GM12878 (cell line): Measurements from ENCODE around the gene CCDC91. TPM values are rescaled to one million over a fixed set of nuclear protein-coding genes. Genes with fewer than 3 reads are reported as not detected.
"Not testable (repeated sequence)": the region's sequence is repeated elsewhere in the genome, so short reads cannot be mapped to it uniquely, and the experiment has no call there.

Experiments
- ATAC-seq: fragments of 200-7000 bp; cut with Tn5 transposase; 3 replicates; pipeline ENCODE4 v1.9.1; 2020; ENCODE audit warnings: mild to moderate bottlenecking, moderate library complexity
- BruUV-seq: library from RNA; stranded (reverse); fragments of 400-500 nt; replicated peaks from 2 replicates; lab custom pipeline; 2021; lab: Mats Ljungman, UMichigan
- CTCF ChIA-PET: fragments of 300-600 bp; sonication (Branson Sonifier 250); formaldehyde crosslinking; extraction: SDS; loops from one replicate; lab custom pipeline; 2021; ENCODE audit warnings: inconsistent platforms; lab: Yijun Ruan, JAX
- POLR2A ChIA-PET: fragments of 350-600 bp; formaldehyde crosslinking; extraction: SDS; loops from one replicate; lab custom pipeline; 2021; ENCODE audit warnings: inconsistent platforms; lab: Charles Lee
- RAD21 ChIA-PET: fragments of 300-600 bp; sonication (Branson Sonifier 250); formaldehyde crosslinking; loops from one replicate; lab custom pipeline; 2023; ENCODE audit warnings: antibody characterized with exemption; ENCODE audit not compliant: unreplicated experiment; lab: Charles Lee
- SMC1A ChIA-PET: fragments of 300-600 bp; sonication (Branson Sonifier 250); formaldehyde crosslinking; loops from one replicate; lab custom pipeline; 2023; ENCODE audit not compliant: unreplicated experiment, uncharacterized antibody; lab: Charles Lee
- DNase-seq: peaks from one replicate; pipeline ENCODE4 v3.0.0-alpha.2; 2011; ENCODE audit warnings: low read depth, low spot score
- FAIRE-seq: peaks from 3 replicates; lab custom pipeline; 2011; peaks lifted over from hg19 to GRCh38; lab: Jason Lieb, UNC
- H2AFZ ChIP-seq: 2 replicates; pipeline ENCODE4 v1.6.0; 2011; ENCODE audit warnings: low read depth, low read length, control low read depth; ENCODE audit not compliant: control insufficient read depth
- H3K27ac ChIP-seq: 2 replicates; pipeline ENCODE4 v1.5.1; 2011; ENCODE audit warnings: control low read depth; ENCODE audit not compliant: control insufficient read depth, insufficient read depth
- H3K27me3 ChIP-seq, 2 experiments: replicated peaks in 1 of 2; 2 replicates each; pipeline versions ENCODE4 v1.6.0 to v1.6.1; 2011; ENCODE audit warnings: low read length in 1 of 2; ENCODE audit not compliant: control insufficient read depth in 2 of 2, insufficient read depth in 2 of 2
- H3K36me3 ChIP-seq, 2 experiments: 2 replicates each; pipeline ENCODE4 v1.5.1; 2011; ENCODE audit warnings: low read length in 1 of 2; ENCODE audit not compliant: control insufficient read depth in 2 of 2, insufficient read depth in 2 of 2
- H3K4me1 ChIP-seq: 2 replicates; pipeline ENCODE4 v1.6.1; 2011; ENCODE audit warnings: mild to moderate bottlenecking, low read length, moderate library complexity, mixed read lengths; ENCODE audit not compliant: control insufficient read depth, insufficient read depth
- H3K4me2 ChIP-seq: 2 replicates; pipeline ENCODE4 v1.6.0; 2011; ENCODE audit warnings: control low read depth; ENCODE audit not compliant: control insufficient read depth, insufficient read depth
- H3K4me3 ChIP-seq: fragments of 200-600 bp; sonication (generic); 2 replicates; pipeline ENCODE4 v1.5.1; 2016
- H3K79me2 ChIP-seq: 2 replicates; pipeline ENCODE4 v1.6.0; 2011; ENCODE audit warnings: low read length; ENCODE audit not compliant: control insufficient read depth, insufficient read depth
- H3K9ac ChIP-seq: 2 replicates; pipeline ENCODE4 v1.8.0; 2011; ENCODE audit warnings: low read length, control low read depth, mixed read lengths; ENCODE audit not compliant: control insufficient read depth, insufficient read depth
- H3K9me3 ChIP-seq: replicated peaks from 3 replicates; pipeline ENCODE4 v1.5.1; 2011; ENCODE audit warnings: mild to moderate bottlenecking, low read length; ENCODE audit not compliant: control insufficient read depth, insufficient read depth
- H4K20me1 ChIP-seq: 2 replicates; pipeline ENCODE4 v1.6.0; 2011; ENCODE audit not compliant: control insufficient read depth, insufficient read depth
- WGBS: methylation state at CpG from one replicate; pipeline ENCODE4 v1.1.6; 2016; ENCODE audit warnings: low lambda C conversion rate; ENCODE audit not compliant: insufficient replicate concordance, insufficient coverage; ENCODE audit errors: missing lambda C conversion rate; 5-methylcytosine and 5-hydroxymethylcytosine counted together
- in situ Hi-C: fragments of 300-500 bp; cut with MboI; formaldehyde crosslinking; loops from 9 replicates; pipeline ENCODE4 v1.14.3; 2018; ENCODE audit warnings: mixed read lengths
- intact Hi-C: fragments of 100-400 bp; cut with micrococcal nuclease; formaldehyde crosslinking; loops from one replicate; pipeline ENCODE4 v1.14.2; 2022; ENCODE audit not compliant: unreplicated experiment
- polyA plus RNA-seq, 11 experiments: library from polyadenylated mRNA; depleted of rRNA in 4 of 11; unstranded in 6 of 11; stranded (reverse) in 5 of 11; fragments of >200 nt; fragmentation: Nextera tagmentation in 4 of 11; fragmentation: Illumina TruSeq in 1 of 11; extraction: Ambion mirVana in 4 of 11; extraction: Trizol in 1 of 11; gene quantifications; 1 replicate in 1 of 11; 2 replicates in 10 of 11; pipeline versions ENCODE4 v1.2.1 to v1.2.3, GENCODE V29; 2011 to 2016; ENCODE audit warnings: inconsistent platforms in 2 of 11, missing spikeins in 2 of 11, low read depth in 1 of 11
- total RNA-seq, 4 experiments: library from RNA; depleted of rRNA in 3 of 4; stranded (reverse); fragments of >200 nt in 3 of 4; fragmentation: Illumina TruSeq in 1 of 4; extraction: Trizol in 1 of 4; gene quantifications; 2 replicates each; pipeline versions ENCODE4 v1.2.1 to v1.2.3, GENCODE V29; 2013 to 2021

The CCDC91 gene
- total and polyA plus RNA-seq, 10 of the 15 experiments (the other 5 are each of a cell fraction or from before 2014, with no cell fraction given): 6.1 to 24.9 (median 16.5) TPM

DNA sequence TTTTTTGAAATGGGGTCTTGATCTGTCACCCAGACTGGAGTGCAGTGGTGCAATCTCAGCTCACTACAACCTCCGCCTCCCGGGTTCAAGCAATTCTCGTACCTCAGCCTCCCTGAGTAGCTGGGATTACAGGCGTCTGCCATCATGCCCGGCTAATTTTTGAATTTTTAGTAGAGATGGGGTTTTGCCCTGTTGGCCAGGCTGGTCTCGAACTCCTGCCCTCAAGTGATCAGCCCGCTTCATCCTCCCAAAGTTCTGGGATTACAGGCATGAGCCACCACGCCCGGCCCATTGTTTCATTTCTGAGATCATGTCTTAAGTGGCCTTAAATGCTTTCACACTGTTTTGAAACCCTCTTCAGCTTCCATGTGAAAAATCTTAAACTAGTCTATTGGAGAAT is 281.5 kb downstream of the CCDC91 start:
- H3K9me3 ChIP-seq, H3K4me3 ChIP-seq, H3K4me1 ChIP-seq, POLR2A ChIA-PET, H3K4me2 ChIP-seq, BruUV-seq, SMC1A ChIA-PET, H4K20me1 ChIP-seq, H3K27ac ChIP-seq, H3K79me2 ChIP-seq, H3K36me3 ChIP-seq, CTCF ChIA-PET, DNase-seq, H3K27me3 ChIP-seq, FAIRE-seq, in situ Hi-C loops, RAD21 ChIA-PET, intact Hi-C loops, H3K9ac ChIP-seq, ATAC-seq, H2AFZ ChIP-seq: not testable (repeated sequence)
- 100% methylated on average over 9 of the region's 9 CpGs for WGBS

DNA sequence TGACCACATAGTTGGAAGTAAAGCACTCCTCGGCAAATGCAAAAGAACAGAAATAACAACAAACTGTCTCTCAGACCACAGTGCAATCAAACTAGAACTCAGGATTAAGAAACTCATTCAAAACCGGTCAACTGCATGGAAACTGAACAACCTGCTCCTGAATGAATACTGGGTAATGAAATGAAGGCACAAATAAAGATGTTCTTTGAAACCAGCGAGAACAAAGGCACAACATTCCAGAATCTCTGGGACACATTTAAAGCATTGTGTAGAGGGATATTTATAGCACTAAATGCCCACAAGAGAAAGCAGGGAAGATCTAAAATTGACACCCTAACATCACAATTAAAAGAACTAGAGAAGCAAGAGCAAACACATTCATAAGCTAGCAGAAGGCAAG is 285.9 kb downstream of the CCDC91 start:
- intact Hi-C loops, BruUV-seq: not testable (repeated sequence)

DNA sequence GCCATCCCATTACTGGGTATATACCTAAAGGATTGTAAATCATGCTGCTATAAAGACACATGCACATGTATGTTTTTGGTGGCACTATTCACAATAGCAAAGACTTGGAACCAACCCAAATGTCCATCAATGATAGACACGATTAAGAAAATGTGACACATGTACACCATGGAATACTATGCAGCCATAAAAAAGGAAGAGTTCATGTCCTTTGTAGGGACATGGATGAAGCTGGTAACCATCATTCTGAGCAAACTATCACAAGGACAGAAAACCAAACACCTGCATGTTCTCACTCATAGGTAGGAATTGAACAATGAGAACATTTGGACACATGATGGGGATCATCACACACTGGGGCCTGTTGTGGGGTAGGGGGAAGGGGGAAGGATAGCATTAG is 288.8 kb downstream of the CCDC91 start:
- intact Hi-C loops, POLR2A ChIA-PET, CTCF ChIA-PET, SMC1A ChIA-PET, BruUV-seq, FAIRE-seq, H3K27me3 ChIP-seq, DNase-seq, H2AFZ ChIP-seq, ATAC-seq, H3K9me3 ChIP-seq, H4K20me1 ChIP-seq, H3K27ac ChIP-seq, H3K79me2 ChIP-seq, in situ Hi-C loops, H3K9ac ChIP-seq, H3K4me1 ChIP-seq, H3K4me2 ChIP-seq, H3K36me3 ChIP-seq, H3K4me3 ChIP-seq, RAD21 ChIA-PET: not testable (repeated sequence)
- 87% methylated on average over 1 of the region's 1 CpG for WGBS

More for the DNA sequence above, 285.9 kb downstream of the CCDC91 start:
- H3K36me3 ChIP-seq, H2AFZ ChIP-seq, H4K20me1 ChIP-seq, H3K4me2 ChIP-seq, DNase-seq, in situ Hi-C loops, H3K4me1 ChIP-seq, H3K79me2 ChIP-seq, SMC1A ChIA-PET, H3K9ac ChIP-seq, FAIRE-seq, POLR2A ChIA-PET, ATAC-seq, H3K4me3 ChIP-seq, H3K27me3 ChIP-seq, CTCF ChIA-PET, H3K9me3 ChIP-seq, RAD21 ChIA-PET, H3K27ac ChIP-seq: not testable (repeated sequence)
- WGBS: 98% methylated on average over 3 of the region's 3 CpGs
